Diencephalon (tissue), 1 donor: ENCODE data around the gene DGAT2L6. TPM values are rescaled to one million over a fixed set of nuclear protein-coding genes. Genes with fewer than 3 reads are reported as not detected.

Source experiments
- small RNA-seq: library from RNA; depleted of rRNA; stranded (forward); fragments of <200 nt; gene quantifications from one replicate; pipeline ENCODE3, GENCODE V24; 2014
- total RNA-seq: library from RNA; depleted of rRNA; stranded (reverse); fragments of >200 nt; gene quantifications from one replicate; pipeline ENCODE4 v1.2.3, GENCODE V29; 2014

Gene DGAT2L6, protein sequence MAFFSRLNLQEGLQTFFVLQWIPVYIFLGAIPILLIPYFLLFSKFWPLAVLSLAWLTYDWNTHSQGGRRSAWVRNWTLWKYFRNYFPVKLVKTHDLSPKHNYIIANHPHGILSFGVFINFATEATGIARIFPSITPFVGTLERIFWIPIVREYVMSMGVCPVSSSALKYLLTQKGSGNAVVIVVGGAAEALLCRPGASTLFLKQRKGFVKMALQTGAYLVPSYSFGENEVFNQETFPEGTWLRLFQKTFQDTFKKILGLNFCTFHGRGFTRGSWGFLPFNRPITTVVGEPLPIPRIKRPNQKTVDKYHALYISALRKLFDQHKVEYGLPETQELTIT
- total RNA-seq = not detected

DNA sequence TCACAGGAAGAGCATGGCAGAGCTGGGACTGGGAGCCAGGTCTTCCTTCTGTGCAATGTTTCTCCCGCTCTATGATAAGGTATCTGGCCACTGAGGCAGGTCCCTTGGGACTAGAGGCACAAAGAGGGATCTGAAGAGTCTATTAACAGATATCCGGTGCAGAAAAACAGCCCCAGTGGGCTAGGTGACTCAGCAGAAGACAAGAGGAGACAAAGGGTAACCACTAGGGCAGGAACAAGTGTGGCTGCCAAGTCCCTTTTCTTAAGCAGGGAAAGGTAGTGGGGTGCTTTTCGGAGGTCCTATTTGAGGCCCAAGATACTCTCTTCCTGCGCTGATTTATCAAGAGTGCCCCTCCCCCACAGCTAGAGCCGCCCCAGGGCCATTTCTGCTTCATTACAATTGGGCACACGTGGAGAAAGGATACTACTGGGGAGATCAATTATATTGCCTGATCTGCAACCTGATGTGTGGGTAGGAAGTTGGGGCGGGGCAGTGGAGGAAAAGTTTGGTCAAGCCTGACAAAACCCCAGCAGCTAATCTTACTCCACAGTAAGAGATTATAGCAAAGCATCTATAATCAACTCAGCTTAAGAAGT lies at the start of gene DGAT2L6:
TSS of gene DGAT2L6 (plus strand) at position 546 of the 596 bp plus-strand sequence. CDS start 100 bp downstream, outside the sequence.

DNA sequence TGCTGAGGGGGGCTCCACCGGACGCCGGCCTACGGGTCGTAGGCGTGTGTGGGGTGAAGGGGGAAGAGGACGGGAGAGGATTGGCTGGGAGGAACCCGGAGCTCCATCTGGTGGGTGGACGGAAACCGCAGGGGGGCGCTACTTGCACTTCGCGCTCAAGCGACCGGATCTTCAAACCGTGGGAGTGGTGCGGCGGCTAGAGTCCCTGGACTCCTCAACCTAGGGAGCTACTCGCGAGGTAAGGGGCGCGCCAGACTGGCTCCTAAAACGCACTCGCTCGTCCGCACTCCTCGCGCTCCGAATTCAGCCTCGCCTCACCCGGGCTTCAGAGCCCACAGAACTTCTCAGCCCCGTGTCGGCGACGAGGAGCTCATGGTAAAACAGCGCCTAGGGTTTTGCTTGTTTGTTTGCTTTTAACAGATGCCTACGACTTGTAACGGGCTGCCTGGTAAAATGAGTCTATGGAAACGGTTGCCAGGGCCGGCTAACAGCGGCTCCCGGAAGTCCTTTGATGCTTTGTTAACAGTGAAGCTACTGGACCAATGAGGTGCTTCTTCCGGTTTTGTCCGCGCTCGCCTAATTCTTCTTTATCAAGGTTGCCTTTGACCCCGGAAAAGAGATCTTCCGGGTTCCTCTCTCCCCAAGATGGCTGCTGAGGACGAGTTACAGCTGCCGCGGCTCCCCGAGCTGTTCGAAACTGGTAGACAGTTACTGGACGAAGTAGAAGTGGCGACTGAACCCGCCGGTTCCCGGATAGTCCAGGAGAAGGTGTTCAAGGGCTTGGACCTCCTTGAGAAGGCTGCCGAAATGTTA lies 43.8 kb upstream of the DGAT2L6 start, which contains the start of gene IGBP1:
TSS of gene IGBP1 (plus strand) at position 145 of the 813 bp plus-strand sequence. CDS start at position 646, 501 bp downstream.

DNA sequence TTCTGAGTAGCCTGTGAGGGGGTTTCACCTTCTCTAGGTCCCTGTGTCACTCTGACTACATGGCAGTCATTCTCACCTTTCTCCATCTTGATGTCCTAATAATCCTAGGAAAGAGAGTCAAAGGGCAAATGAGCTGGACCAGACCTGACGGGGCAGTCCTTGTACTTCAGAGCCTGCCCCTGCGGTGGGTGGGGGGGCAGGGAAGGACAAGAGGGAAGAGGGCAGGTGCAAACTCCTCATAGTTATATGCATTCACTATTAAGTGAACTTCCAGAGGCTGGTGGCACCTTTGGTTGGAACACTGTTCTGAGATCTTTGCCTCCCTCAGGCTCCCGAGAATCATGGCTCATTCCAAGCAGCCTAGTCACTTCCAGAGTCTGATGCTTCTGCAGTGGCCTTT lies 57.1 kb downstream of the DGAT2L6 start, which contains the start of gene AWAT1:
TSS of gene AWAT1 (plus strand) at position 301 of the 400 bp plus-strand sequence. CDS start at position 342, 41 bp downstream.

Small RNA genes within 50 kb of the gene (small RNA-seq; reads per million reads assigned to genes)
- 0.18 reads per million for gene RNA5SP507

Other genes starting within 250 kb of the DGAT2L6 start
- not detected for gene AWAT2, start 127.5 kb upstream of the DGAT2L6 start, total RNA-seq
- not detected for gene OTUD6A, start 115.0 kb upstream of the DGAT2L6 start, total RNA-seq
- 90.2 TPM for gene IGBP1, start 44.0 kb upstream of the DGAT2L6 start, total RNA-seq
- gene AWAT1, start 57.2 kb downstream of the DGAT2L6 start, total RNA-seq = not detected
- not detected for gene P2RY4, start 82.7 kb downstream of the DGAT2L6 start, total RNA-seq
- not detected for gene ARR3, start 90.9 kb downstream of the DGAT2L6 start, total RNA-seq
- not detected for gene RAB41, start 104.7 kb downstream of the DGAT2L6 start, total RNA-seq
- gene PDZD11, start 112.4 kb downstream of the DGAT2L6 start, total RNA-seq = 45.4 TPM
- gene KIF4A, start 112.6 kb downstream of the DGAT2L6 start, total RNA-seq = 5.8 TPM
- gene GDPD2, start 245.8 kb downstream of the DGAT2L6 start, total RNA-seq = 14.3 TPM